PC-3 (cell line): ENCODE data around the gene PCP4. TPM values are rescaled to one million over a fixed set of nuclear protein-coding genes. Genes with fewer than 3 reads are reported as not detected.

Experiments
- ATAC-seq: fragments of 200-7000 bp; cut with Tn5 transposase; 2 replicates; pipeline ENCODE4 v1.9.1; 2020; ENCODE audit warnings: mild to moderate bottlenecking, moderate library complexity
- BruUV-seq: library from RNA; stranded (reverse); fragments of 400-500 nt; replicated peaks from 2 replicates; lab custom pipeline; 2021; lab: Mats Ljungman, UMichigan
- CTCF ChIA-PET: fragments of 300-600 bp; sonication (Branson Sonifier 250); formaldehyde crosslinking; loops from one replicate; lab custom pipeline; 2022; ENCODE audit warnings: antibody characterized with exemption; lab: Charles Lee
- POLR2A ChIA-PET: fragments of 300-600 bp; sonication (Branson Sonifier 250); formaldehyde crosslinking; loops from one replicate; lab custom pipeline; 2022; ENCODE audit warnings: antibody characterized with exemption; ENCODE audit not compliant: unreplicated experiment; lab: Charles Lee
- DNase-seq: peaks from one replicate; pipeline ENCODE4 v3.0.0-alpha.2; 2015
- H2AFZ ChIP-seq: fragments of 300-600 bp; sonication (generic); 2 replicates; pipeline ENCODE4 v1.6.0; 2016; ENCODE audit warnings: antibody characterized with exemption, low read length
- H3F3A ChIP-seq: fragments of 300-600 bp; sonication (generic); one replicate; pipeline ENCODE4 v1.6.0; 2017; ENCODE audit warnings: antibody characterized with exemption, low read length, control low read depth, mild to moderate bottlenecking; ENCODE audit not compliant: unreplicated experiment
- H3K27ac ChIP-seq: fragments of 300-600 bp; sonication (generic); 2 replicates; pipeline ENCODE4 v1.5.1; 2016; ENCODE audit warnings: mild to moderate bottlenecking, low read length
- H3K27me3 ChIP-seq: fragments of 300-600 bp; sonication (generic); 2 replicates; pipeline ENCODE4 v1.6.1; 2016; ENCODE audit warnings: low read length, mixed read lengths
- H3K36me3 ChIP-seq: fragments of 300-600 bp; sonication (generic); 2 replicates; pipeline ENCODE4 v1.6.1; 2016; ENCODE audit warnings: low read depth, mixed run types, low read length, mixed read lengths
- H3K4me1 ChIP-seq: fragments of 300-600 bp; sonication (generic); 2 replicates; pipeline ENCODE4 v1.5.1; 2016; ENCODE audit warnings: low read length; ENCODE audit not compliant: insufficient read depth
- H3K4me2 ChIP-seq: fragments of 300-600 bp; sonication (generic); 2 replicates; pipeline ENCODE4 v1.6.0; 2016; ENCODE audit warnings: low read length
- H3K4me3 ChIP-seq: fragments of 300-600 bp; sonication (generic); 2 replicates; pipeline ENCODE4 v1.5.1; 2016; ENCODE audit warnings: mild to moderate bottlenecking, low read length, mixed read lengths
- H3K79me2 ChIP-seq: fragments of 300-600 bp; sonication (generic); 2 replicates; pipeline ENCODE4 v1.6.1; 2017; ENCODE audit warnings: low read length, mixed read lengths
- H3K9ac ChIP-seq: fragments of 300-600 bp; sonication (generic); 2 replicates; pipeline ENCODE4 v1.6.0; 2016; ENCODE audit warnings: mild to moderate bottlenecking, low read length
- H3K9me2 ChIP-seq: fragments of 300-600 bp; sonication (generic); replicated peaks from 2 replicates; pipeline ENCODE4 v1.6.1; 2016; ENCODE audit warnings: mixed run types, low read length, mixed read lengths
- H3K9me3 ChIP-seq: fragments of 300-600 bp; sonication (generic); 2 replicates; pipeline ENCODE4 v1.6.1; 2016; ENCODE audit warnings: low read length, mixed read lengths
- H4K20me1 ChIP-seq: fragments of 300-600 bp; sonication (generic); 2 replicates; pipeline ENCODE4 v1.6.1; 2016; ENCODE audit warnings: low read length, mixed read lengths
- EZH2 ChIP-seq: fragments of 300-600 bp; sonication (generic); IDR thresholded peaks from one replicate; pipeline ENCODE4 v1.6.1; 2017; ENCODE audit warnings: antibody characterized with exemption, mild to moderate bottlenecking, low read length; ENCODE audit not compliant: unreplicated experiment
- EZH2phosphoT487 ChIP-seq: fragments of 300-600 bp; sonication (generic); IDR thresholded peaks from 2 replicates; pipeline ENCODE4 v1.6.1; 2018; ENCODE audit warnings: mild to moderate bottlenecking, antibody characterized with exemption, low read length, borderline replicate concordance
- intact Hi-C: fragments of 100-400 bp; cut with micrococcal nuclease; formaldehyde crosslinking; loops from 2 replicates; pipeline ENCODE4 v1.9.0; 2023
- total RNA-seq: library from RNA; depleted of rRNA; stranded (reverse); fragments of >200 nt; gene quantifications from 2 replicates; pipeline ENCODE4 v1.2.3, GENCODE V29; 2014
- TF ChIP-seq, protein P1 (sequence below): fragments of 300-600 bp; sonication (generic); conservative IDR thresholded peaks from 2 replicates; pipeline ENCODE4 v1.5.1; 2017; ENCODE audit warnings: antibody characterized with exemption, low read depth, mild to moderate bottlenecking, low read length

The PCP4 gene
- total RNA-seq, 1 experiment from 2014 or later = not detected

- TF ChIP-seq EZH2 (no peak), EZH2phosphoT487 (no peak)
- TF ChIP-seq, protein P1, sequence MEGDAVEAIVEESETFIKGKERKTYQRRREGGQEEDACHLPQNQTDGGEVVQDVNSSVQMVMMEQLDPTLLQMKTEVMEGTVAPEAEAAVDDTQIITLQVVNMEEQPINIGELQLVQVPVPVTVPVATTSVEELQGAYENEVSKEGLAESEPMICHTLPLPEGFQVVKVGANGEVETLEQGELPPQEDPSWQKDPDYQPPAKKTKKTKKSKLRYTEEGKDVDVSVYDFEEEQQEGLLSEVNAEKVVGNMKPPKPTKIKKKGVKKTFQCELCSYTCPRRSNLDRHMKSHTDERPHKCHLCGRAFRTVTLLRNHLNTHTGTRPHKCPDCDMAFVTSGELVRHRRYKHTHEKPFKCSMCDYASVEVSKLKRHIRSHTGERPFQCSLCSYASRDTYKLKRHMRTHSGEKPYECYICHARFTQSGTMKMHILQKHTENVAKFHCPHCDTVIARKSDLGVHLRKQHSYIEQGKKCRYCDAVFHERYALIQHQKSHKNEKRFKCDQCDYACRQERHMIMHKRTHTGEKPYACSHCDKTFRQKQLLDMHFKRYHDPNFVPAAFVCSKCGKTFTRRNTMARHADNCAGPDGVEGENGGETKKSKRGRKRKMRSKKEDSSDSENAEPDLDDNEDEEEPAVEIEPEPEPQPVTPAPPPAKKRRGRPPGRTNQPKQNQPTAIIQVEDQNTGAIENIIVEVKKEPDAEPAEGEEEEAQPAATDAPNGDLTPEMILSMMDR = no peak
- Histone ChIP-seq H4K20me1 (no peaks in the 10 kb centered on the region), H3F3A (no peaks in the 10 kb centered on the region), H3K4me3 (no peak overlapping the region), H3K9ac (no peak overlapping the region), H3K9me2 (no peaks in the 10 kb centered on the region), H3K27me3 (peaks cover 5% of the 10 kb centered on the region; the same call in 1 of the 2 replicates), H3K9me3 (no peaks in the 10 kb centered on the region), H3K4me1 (no peaks in the 10 kb centered on the region), H2AFZ (no peak overlapping the region), H3K4me2 (no peak overlapping the region), H3K27ac (no peak overlapping the region), H3K79me2 (no peaks in the 10 kb centered on the region), H3K36me3 (no peaks in the 10 kb centered on the region)
- ChIA-PET CTCF (no interaction called here), POLR2A (no interaction called here)
- intact Hi-C loops = no loop called here
- ATAC-seq (no peak), DNase-seq (no peak)
- no TSS peak for BruUV-seq
Observed at GRCh38 chr21:39843916-39844315, 23.3 kb upstream of the PCP4 start.

GRCh38 chr21:39845571-39846130, 21.6 kb upstream of the PCP4 start:
- Histone ChIP-seq H3K9me2 (no peaks in the 10 kb centered on the region), H3K27me3 (peaks cover 5% of the 10 kb centered on the region; the same call in 1 of the 2 replicates), H3K27ac (no peak overlapping the region), H2AFZ (no peak overlapping the region), H3K9me3 (no peaks in the 10 kb centered on the region), H3K4me1 (no peaks in the 10 kb centered on the region), H3K36me3 (no peaks in the 10 kb centered on the region), H4K20me1 (no peaks in the 10 kb centered on the region), H3K9ac (no peak overlapping the region), H3F3A (no peaks in the 10 kb centered on the region), H3K4me2 (no peak overlapping the region), H3K4me3 (no peak overlapping the region), H3K79me2 (no peaks in the 10 kb centered on the region)
- POLR2A ChIA-PET = no interaction called here
- ATAC-seq (no peak), DNase-seq (no peak)
- intact Hi-C loops = no loop called here
- TF ChIP-seq EZH2 (no peak), EZH2phosphoT487 (no peak)
- TF ChIP-seq, protein P1 = no peak
- BruUV-seq = no TSS peak
- CTCF ChIA-PET = no interaction called here

- Histone ChIP-seq H3K9me2 (no peaks in the 10 kb centered on the region), H3K4me2 (no peak overlapping the region), H3K4me3 (no peak overlapping the region), H3K9me3 (no peaks in the 10 kb centered on the region), H3K9ac (no peak overlapping the region), H3K27me3 (peaks cover 5% of the 10 kb centered on the region; the same call in 1 of the 2 replicates), H3K79me2 (no peaks in the 10 kb centered on the region), H3K4me1 (no peaks in the 10 kb centered on the region), H3F3A (no peaks in the 10 kb centered on the region), H3K36me3 (no peaks in the 10 kb centered on the region), H2AFZ (no peak overlapping the region), H3K27ac (no peak overlapping the region), H4K20me1 (no peaks in the 10 kb centered on the region)
- ChIA-PET CTCF (no interaction called here), POLR2A (no interaction called here)
- TF ChIP-seq, protein P1 = no peak
- TF ChIP-seq EZH2 (no peak), EZH2phosphoT487 (no peak)
- intact Hi-C loops = no loop called here
- ATAC-seq (no peak), DNase-seq (no peak)
- no TSS peak for BruUV-seq
Observed at GRCh38 chr21:39847877-39848276, 19.4 kb upstream of the PCP4 start.
